Skeletal muscle tissue (tissue), 4 donors: ENCODE measurements around the gene CHCHD1. TPM values are rescaled to one million over a fixed set of nuclear protein-coding genes. Genes with fewer than 3 reads are reported as not detected.
A peak's percentile ranks its signal among the peaks of the same experiment; 100 is the strongest.

Experiments
- H3K27ac ChIP-seq: one replicate; pipeline ENCODE4 v1.7.0; 2013; ENCODE audit warnings: mild to moderate bottlenecking, low read depth, low read length, inconsistent platforms
- H3K27me3 ChIP-seq, 3 donors: one replicate each; pipeline ENCODE4 v1.7.0; 2013; ENCODE audit warnings: low read length in 3 of 3; ENCODE audit not compliant: control insufficient read depth in 3 of 3, insufficient read depth in 3 of 3
- H3K36me3 ChIP-seq, 3 donors: one replicate each; pipeline ENCODE4 v1.7.0; 2013; ENCODE audit warnings: low read length in 3 of 3; ENCODE audit not compliant: control insufficient read depth in 3 of 3, insufficient read depth in 3 of 3
- H3K4me1 ChIP-seq, 3 donors: one replicate each; pipeline ENCODE4 v1.7.0; 2013; ENCODE audit warnings: low read length in 3 of 3, mild to moderate bottlenecking in 3 of 3; ENCODE audit not compliant: control insufficient read depth in 3 of 3, insufficient read depth in 3 of 3
- H3K4me3 ChIP-seq, 3 donors: one replicate each; pipeline ENCODE4 v1.7.0; 2013; ENCODE audit warnings: low read length in 3 of 3
- H3K9ac ChIP-seq, 3 donors: one replicate each; pipeline ENCODE4 v1.7.0; 2013; ENCODE audit warnings: low read length in 3 of 3, mild to moderate bottlenecking in 3 of 3, moderate library complexity in 2 of 3, low read depth in 1 of 3
- H3K9me3 ChIP-seq, 3 donors: one replicate each; pipeline ENCODE4 v1.7.0; 2013; ENCODE audit warnings: low read length in 3 of 3; ENCODE audit not compliant: control insufficient read depth in 3 of 3
- total RNA-seq: library from RNA; depleted of rRNA; stranded (reverse); fragments of >200 nt; gene quantifications from one replicate; pipeline ENCODE4 v1.2.3, GENCODE V29; 2014
- donor health status: Osteomylitis.

Gene CHCHD1
- total RNA-seq, 1 donor from 2014 or later = 17.7 TPM

DNA sequence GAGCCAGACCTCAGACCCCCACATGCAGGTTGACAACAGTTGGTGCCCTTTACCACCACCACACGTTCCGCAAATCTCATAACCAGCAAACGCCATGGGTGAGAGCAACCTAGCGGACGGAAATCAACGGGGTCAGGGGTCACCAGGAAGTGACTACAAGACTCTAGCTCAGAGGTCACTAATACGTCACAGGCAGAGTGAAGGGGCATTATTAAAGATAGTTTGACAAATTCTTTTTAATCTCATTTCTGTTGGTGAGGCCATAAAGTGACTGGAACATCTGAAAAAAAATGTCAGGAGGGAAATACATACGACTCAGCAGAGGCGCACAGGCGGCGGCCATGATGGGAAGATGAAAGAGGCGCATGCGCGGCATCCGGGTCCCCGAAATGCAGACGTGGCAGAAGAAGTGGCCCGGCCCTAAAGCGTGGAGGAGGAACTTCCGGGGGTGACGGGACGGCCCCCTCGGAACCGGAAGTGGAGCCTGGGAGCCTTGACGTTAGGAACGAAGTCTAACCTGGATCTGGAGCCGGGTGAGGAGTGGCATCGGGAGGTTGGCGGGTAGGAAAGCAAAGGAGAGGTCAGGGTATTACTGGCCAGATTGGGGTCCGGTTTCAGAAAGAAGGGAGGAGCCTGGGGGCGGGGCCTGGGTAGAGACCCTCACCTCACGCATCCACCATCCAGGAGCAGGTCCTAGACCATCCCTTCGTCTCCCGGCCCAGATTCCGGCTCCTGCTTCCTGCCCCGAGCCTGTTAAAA is 37.8 kb upstream of the CHCHD1 start, which contains the start of gene SEC24C:
Gene SEC24C (plus strand): TSS at position 468 of the 759 bp plus-strand sequence. CDS start 2,461 bp downstream, outside the sequence.
- H3K9me3 ChIP-seq = no peaks in the 10 kb centered on the region
- H3K9ac ChIP-seq = peak within 1 kb of the TSS; percentile 97 to 99 (median 99)
- H3K4me1 ChIP-seq = peaks cover 18 to 36% (median 19%) of the 10 kb centered on the region in 3 donors
- H3K27ac ChIP-seq = peak within 1 kb of the TSS; percentile 95
- H3K27me3 ChIP-seq = no peaks in the 10 kb centered on the region
- H3K4me3 ChIP-seq = peak within 1 kb of the TSS; percentile 83 to 99 (median 91)
- H3K36me3 ChIP-seq = peaks cover 3 to 9% (median 3%) of the 10 kb centered on the region in 3 donors

DNA sequence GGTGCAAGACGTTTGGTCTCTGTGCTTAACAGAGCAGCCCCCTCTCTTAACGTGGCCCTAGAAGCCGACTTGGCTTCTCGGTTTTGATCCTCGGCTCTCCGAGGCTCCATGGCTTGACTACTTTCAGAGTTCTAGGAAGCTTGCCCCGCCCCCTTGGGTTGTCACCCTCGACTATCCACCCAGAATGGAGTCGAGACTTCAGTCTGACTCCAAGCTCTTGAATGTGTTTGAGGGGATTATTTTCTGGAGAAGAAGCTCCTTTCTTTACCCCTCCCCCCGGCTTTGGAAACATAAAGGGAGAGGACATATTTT is 37.2 kb upstream of the CHCHD1 start:
- Histone ChIP-seq H3K27ac (peak overlapping the region; percentile 95), H3K9me3 (no peaks in the 10 kb centered on the region), H3K4me3 (peak overlapping the region; percentile 83 to 99 (median 91)), H3K27me3 (no peaks in the 10 kb centered on the region), H3K4me1 (peaks cover 18 to 40% (median 23%) of the 10 kb centered on the region in 3 donors), H3K9ac (peak overlapping the region; percentile 97 to 99 (median 99)), H3K36me3 (peaks cover 4 to 11% (median 7%) of the 10 kb centered on the region in 3 donors)

DNA sequence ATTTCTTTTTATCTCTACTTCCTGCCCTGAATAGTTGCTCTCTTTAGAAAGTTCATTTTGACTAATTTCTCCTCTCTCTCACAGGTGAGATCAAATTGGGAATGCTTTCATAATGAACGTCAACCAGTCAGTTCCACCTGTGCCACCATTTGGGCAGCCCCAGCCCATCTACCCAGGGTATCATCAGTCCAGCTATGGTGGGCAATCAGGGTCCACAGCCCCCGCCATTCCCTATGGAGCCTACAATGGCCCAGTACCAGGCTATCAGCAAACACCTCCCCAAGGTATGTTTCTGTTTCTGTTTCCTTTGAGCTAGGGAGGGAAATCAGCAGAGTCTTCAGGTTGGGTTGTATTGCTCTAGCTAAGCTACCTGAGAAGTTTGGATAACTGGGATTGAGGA is 35.1 kb upstream of the CHCHD1 start:
- Histone ChIP-seq H3K27me3 (no peaks in the 10 kb centered on the region), H3K36me3 (peaks cover 11 to 26% (median 22%) of the 10 kb centered on the region in 3 donors), H3K9me3 (no peaks in the 10 kb centered on the region), H3K9ac (no peak overlapping the region), H3K27ac (no peak overlapping the region), H3K4me3 (no peak overlapping the region), H3K4me1 (peaks cover 18 to 42% (median 23%) of the 10 kb centered on the region in 3 donors)

DNA sequence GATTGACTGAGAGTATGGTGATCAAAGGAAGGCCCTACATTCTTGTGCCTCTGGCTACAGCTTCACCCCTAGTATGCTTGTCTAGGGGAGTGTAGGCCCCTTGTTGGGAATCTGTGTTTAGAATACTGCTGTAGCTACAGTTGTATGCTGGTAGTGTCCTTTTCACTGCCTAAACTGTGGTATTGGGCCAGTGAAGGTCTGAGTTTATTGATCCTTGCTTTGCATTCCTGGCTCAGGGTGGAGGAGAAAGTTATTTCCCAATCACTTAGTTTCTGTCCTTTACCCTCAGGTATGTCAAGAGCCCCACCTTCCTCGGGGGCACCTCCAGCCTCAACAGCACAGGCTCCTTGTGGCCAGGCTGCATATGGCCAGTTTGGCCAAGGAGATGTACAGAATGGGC is 31.0 kb upstream of the CHCHD1 start:
- H3K27me3 ChIP-seq = no peaks in the 10 kb centered on the region
- H3K27ac ChIP-seq = no peak overlapping the region
- no peak overlapping the region for H3K4me3 ChIP-seq
- no peaks in the 10 kb centered on the region for H3K9me3 ChIP-seq
- H3K9ac ChIP-seq = no peak overlapping the region
- H3K4me1 ChIP-seq = peaks cover 0 to 12% (median 9%) of the 10 kb centered on the region in 3 donors
- H3K36me3 ChIP-seq = peaks cover 28 to 48% (median 40%) of the 10 kb centered on the region in 3 donors

DNA sequence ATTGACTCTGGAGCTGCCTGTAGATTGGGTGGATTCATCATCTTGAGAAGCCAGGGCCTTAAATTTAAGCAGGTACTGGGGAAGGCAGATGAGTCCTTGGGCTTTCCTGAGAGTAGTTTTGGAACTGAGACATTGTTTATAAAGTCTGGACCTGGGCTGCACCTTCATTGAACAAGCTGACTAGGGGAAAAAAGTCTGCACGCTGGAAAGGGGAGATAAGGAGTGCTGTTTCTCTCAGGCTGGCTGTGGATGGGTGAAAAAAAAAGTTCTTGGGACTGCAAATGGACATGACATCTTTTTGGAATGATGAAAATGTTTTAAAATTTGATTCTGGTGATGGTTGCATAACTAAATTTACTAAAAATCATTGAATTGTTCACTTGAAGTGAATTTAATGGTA is 25.7 kb upstream of the CHCHD1 start:
- no peak overlapping the region for H3K27ac ChIP-seq
- H3K36me3 ChIP-seq = peaks cover 39 to 51% (median 39%) of the 10 kb centered on the region in 3 donors
- H3K4me3 ChIP-seq = no peak overlapping the region
- H3K9me3 ChIP-seq = no peaks in the 10 kb centered on the region
- H3K4me1 ChIP-seq = no peaks in the 10 kb centered on the region
- H3K27me3 ChIP-seq = no peaks in the 10 kb centered on the region
- H3K9ac ChIP-seq = no peak overlapping the region

DNA sequence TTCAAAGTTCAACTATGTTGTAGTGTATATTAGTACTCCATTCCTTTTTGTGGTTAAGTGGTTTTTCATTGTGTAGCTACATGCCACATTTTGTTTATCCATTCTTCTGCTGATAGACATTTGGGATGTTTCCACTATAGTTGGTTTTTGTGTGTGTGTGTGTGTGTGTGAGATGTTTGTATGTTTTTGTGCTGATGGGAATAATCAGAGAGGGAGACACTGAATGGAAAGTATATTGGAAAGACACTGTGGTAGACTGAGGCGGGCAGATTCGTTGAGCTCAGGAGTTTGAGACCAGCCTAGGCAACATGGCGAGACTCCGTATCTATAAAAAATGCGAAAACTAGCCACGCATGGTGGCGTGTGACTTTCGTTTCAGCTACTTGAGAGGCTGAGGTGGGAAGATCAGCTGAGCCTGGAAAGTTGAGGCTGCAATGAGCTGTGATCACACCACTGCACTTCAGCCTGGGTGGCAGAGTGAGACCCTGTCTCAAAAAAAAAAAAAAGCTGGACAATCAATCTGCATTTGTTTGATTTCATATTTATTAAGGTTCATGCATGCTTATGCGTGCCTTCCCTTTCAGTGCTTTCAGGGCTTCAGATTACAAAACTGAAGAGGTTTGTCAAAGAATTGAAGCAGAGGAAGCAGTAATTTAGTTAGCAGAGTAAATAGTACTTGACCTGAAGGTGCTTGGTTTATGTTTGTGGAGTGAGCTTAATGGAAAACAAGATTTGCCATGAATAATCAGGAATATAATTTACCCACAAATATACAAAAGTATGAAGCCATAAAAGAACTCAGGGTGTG is 22.9 kb upstream of the CHCHD1 start:
- no peaks in the 10 kb centered on the region for H3K4me1 ChIP-seq
- H3K36me3 ChIP-seq = peaks cover 44 to 59% (median 47%) of the 10 kb centered on the region in 3 donors
- H3K27ac ChIP-seq = no peak overlapping the region
- no peaks in the 10 kb centered on the region for H3K9me3 ChIP-seq
- H3K27me3 ChIP-seq = no peaks in the 10 kb centered on the region
- no peak overlapping the region for H3K4me3 ChIP-seq
- H3K9ac ChIP-seq = no peak overlapping the region

DNA sequence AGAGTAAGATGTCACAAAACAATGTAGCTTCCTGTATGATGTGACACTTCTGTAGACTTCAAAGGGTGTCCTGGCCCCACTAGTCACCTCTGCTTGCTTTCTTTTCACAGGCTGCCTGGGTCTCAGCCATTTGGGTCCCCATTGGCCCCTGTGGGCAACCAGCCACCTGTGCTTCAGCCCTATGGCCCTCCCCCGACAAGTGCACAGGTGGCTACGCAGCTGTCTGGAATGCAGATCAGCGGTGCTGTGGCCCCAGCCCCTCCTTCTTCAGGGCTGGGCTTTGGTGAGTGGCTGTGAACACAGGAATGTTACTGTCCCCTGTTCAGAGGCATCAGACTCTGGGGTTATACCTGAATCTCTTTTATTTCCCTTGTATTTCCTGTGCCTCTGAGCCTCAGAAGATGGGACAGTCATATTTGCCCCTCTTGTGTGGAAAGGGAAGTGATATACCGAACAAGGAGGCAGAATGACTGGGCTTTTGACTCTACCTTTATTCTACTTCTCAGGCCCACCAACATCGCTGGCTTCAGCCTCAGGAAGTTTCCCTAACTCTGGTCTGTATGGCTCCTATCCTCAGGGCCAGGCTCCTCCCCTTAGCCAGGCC is 22.2 kb upstream of the CHCHD1 start:
- Histone ChIP-seq H3K27me3 (no peaks in the 10 kb centered on the region), H3K27ac (no peak overlapping the region), H3K4me3 (no peak overlapping the region), H3K9ac (peak overlapping the region in 1 of 3 donors; percentile 29), H3K36me3 (peaks cover 48 to 59% (median 49%) of the 10 kb centered on the region in 3 donors), H3K4me1 (no peaks in the 10 kb centered on the region), H3K9me3 (no peaks in the 10 kb centered on the region)

DNA sequence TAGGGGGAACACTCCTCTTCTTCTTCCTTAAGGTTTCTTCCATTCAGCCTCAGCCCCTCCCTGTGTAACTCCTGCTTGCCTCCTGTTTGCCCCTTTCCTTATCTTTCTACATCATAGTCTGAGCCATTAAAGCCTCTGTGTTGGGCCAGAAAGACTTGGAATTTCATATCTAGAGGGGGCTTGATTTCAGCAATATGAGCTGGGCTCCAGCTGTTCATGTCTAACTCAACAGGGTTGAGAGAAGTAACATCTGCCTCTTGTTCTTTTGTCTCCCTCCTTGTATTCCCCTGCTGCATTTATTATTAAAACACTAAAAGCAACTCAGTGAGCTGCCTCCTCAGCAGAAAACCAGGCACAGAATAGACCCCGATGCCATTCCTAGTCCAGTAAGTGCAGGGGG is 20.1 kb upstream of the CHCHD1 start:
- Histone ChIP-seq H3K4me3 (no peak overlapping the region), H3K9ac (no peak overlapping the region), H3K27me3 (no peaks in the 10 kb centered on the region), H3K9me3 (no peaks in the 10 kb centered on the region), H3K36me3 (peaks cover 68 to 73% (median 71%) of the 10 kb centered on the region in 3 donors), H3K4me1 (no peaks in the 10 kb centered on the region), H3K27ac (no peak overlapping the region)

DNA sequence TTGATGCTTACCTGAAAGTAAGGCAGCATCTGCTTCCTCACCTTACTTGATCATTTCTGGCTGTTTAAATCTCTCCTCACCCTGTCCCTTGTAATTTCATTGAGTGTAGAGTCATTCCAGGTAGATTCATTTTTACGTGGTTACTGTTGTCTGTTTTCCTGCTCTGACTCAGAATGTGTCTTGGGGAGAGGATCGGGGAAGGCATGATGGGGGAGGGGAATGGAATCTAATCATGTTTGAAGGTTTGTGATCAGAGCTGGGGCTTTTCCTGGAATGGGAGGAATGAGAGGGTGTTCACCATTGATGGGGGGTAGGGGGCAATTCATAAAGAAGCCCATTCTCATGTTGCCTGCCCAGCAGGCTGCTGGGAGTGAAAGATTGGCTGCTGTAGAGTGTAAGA is 18.9 kb upstream of the CHCHD1 start:
- Histone ChIP-seq H3K27me3 (no peaks in the 10 kb centered on the region), H3K4me1 (no peaks in the 10 kb centered on the region), H3K9me3 (no peaks in the 10 kb centered on the region), H3K9ac (no peak overlapping the region), H3K36me3 (peaks cover 75 to 79% (median 78%) of the 10 kb centered on the region in 3 donors), H3K27ac (no peak overlapping the region), H3K4me3 (no peak overlapping the region)
